ENCODE results near the gene PSMG1.

Gene PSMG1

GRCh38 chr21:39188521-39189139, 5.4 kb upstream of the PSMG1 start:
- H3K4me3 ChIP-seq: no peak overlapping the region
- no peaks in the 10 kb centered on the region; the same call in none of the 2 replicates for H3K36me3 ChIP-seq
- no peaks in the 10 kb centered on the region for H3K27me3 ChIP-seq
- H3K27ac ChIP-seq: no peak overlapping the region
- H3K4me2 ChIP-seq: no peak overlapping the region
- H4K20me1 ChIP-seq: peaks cover 9% of the 10 kb centered on the region
- H3K4me1 ChIP-seq: peaks cover 26% of the 10 kb centered on the region
- H3K9ac ChIP-seq: no peak overlapping the region
- no peak for TF ChIP-seq Cebpa-rat (IDR thresholded peaks at IDR 0.05)
- H3K9me3 ChIP-seq: no peaks in the 10 kb centered on the region

GRCh38 chr21:39187141-39187540, 3.9 kb upstream of the PSMG1 start:
- Histone ChIP-seq H3K4me1 (peaks cover 30% of the 10 kb centered on the region), H3K36me3 (no peaks in the 10 kb centered on the region; the same call in 1 of the 2 replicates), H3K9me3 (no peaks in the 10 kb centered on the region), H3K27ac (no peak overlapping the region), H4K20me1 (peaks cover 18% of the 10 kb centered on the region), H3K9ac (no peak overlapping the region), H3K27me3 (no peaks in the 10 kb centered on the region), H3K4me3 (no peak overlapping the region), H3K4me2 (no peak overlapping the region)
- TF ChIP-seq Cebpa-rat (IDR thresholded peaks at IDR 0.05): no peak

GRCh38 chr21:39186676-39187075, 3.4 kb upstream of the PSMG1 start:
- Histone ChIP-seq H3K4me2 (no peak overlapping the region), H3K27ac (no peak overlapping the region), H3K9me3 (no peaks in the 10 kb centered on the region), H3K4me3 (no peak overlapping the region), H3K4me1 (peaks cover 35% of the 10 kb centered on the region), H3K36me3 (no peaks in the 10 kb centered on the region; the same call in 1 of the 2 replicates), H3K9ac (no peak overlapping the region), H4K20me1 (peaks cover 23% of the 10 kb centered on the region), H3K27me3 (no peaks in the 10 kb centered on the region)
- no peak for TF ChIP-seq Cebpa-rat (IDR thresholded peaks at IDR 0.05)

DNA sequence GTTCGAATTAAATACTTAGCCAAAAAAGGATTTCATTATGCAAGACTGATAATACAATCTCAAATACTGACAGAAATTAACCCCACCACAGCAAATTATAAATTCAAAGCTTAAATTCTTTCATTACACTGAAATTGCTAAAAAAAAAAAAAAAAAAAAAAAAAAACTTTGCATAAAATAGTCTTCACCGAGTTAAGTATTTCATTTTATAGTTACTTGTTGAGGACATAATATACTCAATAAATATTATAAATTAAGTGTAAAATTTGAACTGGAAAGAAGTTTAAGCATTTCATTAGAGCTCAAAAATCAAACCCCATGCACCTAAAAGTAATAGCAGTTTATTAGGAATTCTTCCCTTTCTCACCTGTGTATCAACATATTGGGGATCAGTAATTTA, 1.9 kb upstream of the PSMG1 start:
- Histone ChIP-seq H3K27me3 (no peaks in the 10 kb centered on the region), H3K9me3 (no peaks in the 10 kb centered on the region), H3K27ac (no peak overlapping the region), H3K4me3 (no peak overlapping the region), H3K4me2 (no peak overlapping the region), H3K4me1 (peaks cover 50% of the 10 kb centered on the region), H3K36me3 (peaks cover 5% of the 10 kb centered on the region; the same call in 1 of the 2 replicates), H3K9ac (no peak overlapping the region), H4K20me1 (peaks cover 37% of the 10 kb centered on the region)
- no peak for TF ChIP-seq Cebpa-rat (IDR thresholded peaks at IDR 0.05)

- H3K4me3 ChIP-seq: peak overlapping the region; percentile 93
- H3K9me3 ChIP-seq: no peaks in the 10 kb centered on the region
- peaks cover 40% of the 10 kb centered on the region for H4K20me1 ChIP-seq
- no peaks in the 10 kb centered on the region for H3K27me3 ChIP-seq
- H3K4me1 ChIP-seq: peaks cover 50% of the 10 kb centered on the region
- no peak for TF ChIP-seq Cebpa-rat (IDR thresholded peaks at IDR 0.05)
- peak overlapping the region; percentile 91 for H3K27ac ChIP-seq
- peak overlapping the region; percentile 93 for H3K4me2 ChIP-seq
- H3K36me3 ChIP-seq: peaks cover 14% of the 10 kb centered on the region
- peak overlapping the region; percentile 92 for H3K9ac ChIP-seq
Observed at GRCh38 chr21:39184050-39184980, 1.1 kb upstream of the PSMG1 start.

GRCh38 chr21:39182484-39183271, 573 bp downstream of the PSMG1 start:
- Histone ChIP-seq H3K9me3 (no peaks in the 10 kb centered on the region), H3K4me2 (peak overlapping the region; percentile 93), H3K27ac (peak overlapping the region; percentile 91), H3K36me3 (peaks cover 28% of the 10 kb centered on the region), H3K9ac (peak overlapping the region; percentile 92), H3K4me3 (peak overlapping the region; percentile 93), H3K4me1 (peaks cover 43% of the 10 kb centered on the region), H4K20me1 (peaks cover 43% of the 10 kb centered on the region), H3K27me3 (no peaks in the 10 kb centered on the region)
- TF ChIP-seq Cebpa-rat (IDR thresholded peaks at IDR 0.05): no peak

DNA sequence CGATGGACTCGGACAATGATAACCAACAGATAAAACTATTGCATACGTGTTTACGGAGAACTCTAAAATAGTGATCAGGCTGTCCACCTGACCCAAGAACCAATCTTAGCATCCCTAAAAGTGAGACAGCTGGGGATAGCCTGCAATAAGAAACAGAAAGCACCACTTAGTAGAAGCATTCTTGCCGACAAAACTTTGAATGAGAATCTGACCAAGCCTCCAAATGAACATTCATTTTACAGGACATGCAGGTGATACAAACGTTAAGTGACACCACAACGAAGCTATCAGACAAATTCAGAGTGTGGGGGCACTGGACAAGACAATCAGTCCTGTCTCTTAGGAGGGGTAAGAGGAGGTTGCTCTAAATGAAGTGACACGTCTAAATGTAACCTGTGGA, 1.2 kb downstream of the PSMG1 start:
- no peaks in the 10 kb centered on the region for H3K27me3 ChIP-seq
- peak overlapping the region; percentile 93 for H3K4me3 ChIP-seq
- H3K36me3 ChIP-seq: peaks cover 32% of the 10 kb centered on the region
- H3K4me2 ChIP-seq: peak overlapping the region; percentile 93
- no peak for TF ChIP-seq Cebpa-rat (IDR thresholded peaks at IDR 0.05)
- no peaks in the 10 kb centered on the region for H3K9me3 ChIP-seq
- peaks cover 43% of the 10 kb centered on the region for H4K20me1 ChIP-seq
- H3K9ac ChIP-seq: peak overlapping the region; percentile 92
- H3K4me1 ChIP-seq: peaks cover 42% of the 10 kb centered on the region
- H3K27ac ChIP-seq: no peak overlapping the region

DNA sequence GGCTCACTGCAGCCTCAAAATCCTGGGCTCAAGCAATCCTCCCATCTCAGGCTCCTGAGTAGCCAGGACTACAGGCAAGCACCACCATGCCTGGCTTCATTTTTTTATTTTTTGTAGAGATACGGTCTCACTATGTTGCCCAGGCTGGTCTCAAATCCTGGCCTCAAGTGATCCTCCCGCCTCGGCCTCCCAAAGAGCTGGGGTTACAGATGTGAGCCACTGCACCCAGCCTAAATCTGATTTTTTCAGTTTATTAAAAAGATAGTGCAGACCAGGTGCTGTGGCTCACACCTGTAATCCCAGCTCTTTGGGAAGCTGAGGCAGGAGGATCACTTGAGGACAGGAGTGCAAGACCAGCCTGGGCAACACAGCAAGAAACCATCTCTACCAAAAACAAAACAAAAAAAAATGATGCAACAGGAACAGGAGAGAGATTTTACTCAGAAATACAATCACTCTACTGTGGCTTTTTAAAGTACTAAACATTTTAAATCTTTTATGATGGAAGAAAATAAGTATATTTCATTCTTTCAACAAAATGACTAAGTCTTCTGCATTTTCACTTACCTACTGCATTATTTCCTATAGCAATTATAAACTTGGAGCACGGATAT, 1.9 kb downstream of the PSMG1 start:
- Histone ChIP-seq H4K20me1 (peaks cover 44% of the 10 kb centered on the region), H3K4me3 (no peak overlapping the region), H3K9me3 (no peaks in the 10 kb centered on the region), H3K36me3 (peaks cover 37% of the 10 kb centered on the region), H3K27ac (no peak overlapping the region), H3K9ac (no peak overlapping the region), H3K4me2 (peak overlapping the region; percentile 93), H3K27me3 (no peaks in the 10 kb centered on the region), H3K4me1 (peaks cover 35% of the 10 kb centered on the region)
- TF ChIP-seq Cebpa-rat (IDR thresholded peaks at IDR 0.05): no peak

DNA sequence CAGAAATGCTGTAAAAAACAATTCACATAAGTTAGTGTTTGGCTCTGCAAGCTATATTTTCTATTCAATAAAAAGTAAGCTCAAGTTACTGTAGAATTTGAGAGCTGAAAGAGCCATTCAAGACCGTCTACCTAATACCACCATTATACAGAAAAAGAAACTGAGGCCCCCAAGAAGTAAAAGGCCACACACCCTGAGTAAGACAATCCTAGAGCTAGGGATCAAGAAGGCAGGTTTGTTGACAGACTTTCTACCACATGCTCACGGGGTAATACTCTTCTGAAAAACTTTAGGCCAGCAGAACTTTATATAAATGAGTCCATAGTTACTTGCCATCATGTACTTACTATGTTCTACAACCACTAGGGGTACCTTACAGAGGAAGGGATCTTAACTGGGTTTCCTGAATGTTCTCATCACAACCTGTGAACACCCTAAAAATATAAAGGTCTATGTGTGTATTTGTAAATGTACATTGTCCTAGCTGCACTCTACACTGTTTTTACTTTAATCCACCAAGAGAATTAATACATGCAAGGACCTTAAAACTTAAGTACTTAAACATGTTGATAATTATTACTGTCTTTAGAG, 2.7 kb downstream of the PSMG1 start:
- peaks cover 52% of the 10 kb centered on the region for H4K20me1 ChIP-seq
- no peak overlapping the region for H3K9ac ChIP-seq
- H3K27me3 ChIP-seq: no peaks in the 10 kb centered on the region
- TF ChIP-seq Cebpa-rat (IDR thresholded peaks at IDR 0.05): no peak
- H3K9me3 ChIP-seq: no peaks in the 10 kb centered on the region
- H3K4me2 ChIP-seq: peak overlapping the region; percentile 93; the same call in 1 of the 2 replicates
- no peak overlapping the region for H3K4me3 ChIP-seq
- peaks cover 45% of the 10 kb centered on the region for H3K36me3 ChIP-seq
- H3K4me1 ChIP-seq: peaks cover 34% of the 10 kb centered on the region
- no peak overlapping the region for H3K27ac ChIP-seq
